Activated CD8-positive, alpha-beta memory T cell treated with anti-CD3 and anti-CD28 coated beads, Interleukin-2, amount 50 U/mL, for 24 hours (primary cell): ENCODE measurements around the gene CSRNP2.
A peak's percentile ranks its signal among the peaks of the same experiment; 100 is the strongest.
"Not testable (repeated sequence)": the region's sequence is repeated elsewhere in the genome, so short reads cannot be mapped to it uniquely, and the experiment has no call there.

Source experiments
- DNase-seq: peaks from one replicate; pipeline ENCODE4 v3.0.0-alpha.2; 2020; ENCODE audit errors: extremely low read depth

CSRNP2 gene

GRCh38 chr12:51083126-51083833 lies at the start of gene CSRNP2:
Gene CSRNP2 (minus strand): TSS chr12:51083596. CDS start chr12:51076561, 7,035 bp downstream.
- DNase-seq = peak; percentile 82

GRCh38 chr12:51132693-51133092 lies 49.3 kb upstream of the CSRNP2 start:
- DNase-seq = no peak

GRCh38 chr12:51131745-51132521 lies 48.5 kb upstream of the CSRNP2 start:
- DNase-seq = no peak

- DNase-seq = no peak
These were observed 45.5 kb upstream of the CSRNP2 start for GRCh38 chr12:51128919-51129318.

- no peak for DNase-seq
These were observed 43.8 kb upstream of the CSRNP2 start for GRCh38 chr12:51127050-51127729.

- DNase-seq = no peak
These were observed 42.9 kb upstream of the CSRNP2 start for GRCh38 chr12:51126297-51126696.

GRCh38 chr12:51124504-51124903 lies 41.1 kb upstream of the CSRNP2 start:
- DNase-seq = no peak

- DNase-seq = no peak
These were observed 39.4 kb upstream of the CSRNP2 start for GRCh38 chr12:51122844-51123243.

GRCh38 chr12:51118706-51119105 lies 35.3 kb upstream of the CSRNP2 start:
- DNase-seq = no peak

GRCh38 chr12:51115533-51115932 lies 32.1 kb upstream of the CSRNP2 start:
- no peak for DNase-seq

GRCh38 chr12:51108136-51108535 lies 24.7 kb upstream of the CSRNP2 start:
- no peak for DNase-seq

- no peak for DNase-seq
These were observed 20.6 kb upstream of the CSRNP2 start for GRCh38 chr12:51103977-51104376.

GRCh38 chr12:51098611-51099010 lies 15.2 kb upstream of the CSRNP2 start:
- no peak for DNase-seq

- no peak for DNase-seq
These were observed 7.4 kb upstream of the CSRNP2 start for GRCh38 chr12:51090705-51091229.

GRCh38 chr12:51087818-51088217 lies 4.4 kb upstream of the CSRNP2 start:
- no peak for DNase-seq

- no peak for DNase-seq
These were observed 3.5 kb upstream of the CSRNP2 start for GRCh38 chr12:51086933-51087332.

GRCh38 chr12:51085757-51086156 lies 2.4 kb upstream of the CSRNP2 start:
- DNase-seq = no peak

- DNase-seq = no peak
These were observed 753 bp downstream of the CSRNP2 start for GRCh38 chr12:51082561-51083125.

GRCh38 chr12:51081421-51081820 lies 2.0 kb downstream of the CSRNP2 start:
- no peak for DNase-seq

- no peak for DNase-seq
These were observed 3.3 kb downstream of the CSRNP2 start for GRCh38 chr12:51080136-51080535.

GRCh38 chr12:51078866-51079265 lies 4.5 kb downstream of the CSRNP2 start:
- DNase-seq = not testable (repeated sequence)

- not testable (repeated sequence) for DNase-seq
These were observed 5.0 kb downstream of the CSRNP2 start for GRCh38 chr12:51078346-51078745.
